Tibial artery (tissue), 4 donors: ENCODE results near the gene GRIK3.

Experiments
- DNase-seq, 2 donors: peaks; one replicate each; pipeline ENCODE4 v3.0.0-alpha.2; 2019
- H3K27ac ChIP-seq, 2 donors: fragments of 200-600 bp; sonication (generic) in 1 of 2; 1 replicate in 1 of 2; 2 replicates in 1 of 2; pipeline ENCODE4 v1.5.1; 2018 to 2019; ENCODE audit warnings: mild to moderate bottlenecking in 1 of 2
- H3K27me3 ChIP-seq, 2 donors: fragments of 200-600 bp; sonication (generic) in 1 of 2; one replicate each; pipeline versions ENCODE4 v1.5.1 to v1.6.0; 2016 to 2019
- H3K36me3 ChIP-seq, 3 donors: fragments of 200-600 bp; sonication (generic) in 2 of 3; one replicate each; pipeline ENCODE4 v1.5.1; 2016 to 2019; ENCODE audit warnings: mild to moderate bottlenecking in 2 of 3
- H3K4me1 ChIP-seq, 4 donors: fragments of 200-600 bp; sonication (generic) in 2 of 4; 1 replicate in 3 of 4; 2 replicates in 1 of 4; pipeline ENCODE4 v1.5.1; 2016 to 2019
- H3K4me3 ChIP-seq, 2 donors: fragments of 200-600 bp; sonication (generic) in 1 of 2; 1 replicate in 1 of 2; 2 replicates in 1 of 2; pipeline ENCODE4 v1.5.1; 2018 to 2019; ENCODE audit warnings: mild to moderate bottlenecking in 2 of 2
- H3K9me3 ChIP-seq, 3 donors: fragments of 200-600 bp; sonication (generic) in 1 of 3; one replicate each; pipeline ENCODE4 v1.5.1; 2016 to 2019
- intact Hi-C: fragments of 100-400 bp; cut with DNase I; formaldehyde crosslinking; loops from one replicate; pipeline ENCODE4 v1.15.0; 2023; ENCODE audit warnings: low total_unique reads
- TF ChIP-seq, protein P1 (sequence below), 2 experiments: fragments of 200-600 bp in 1 of 2; fragments of 450-650 bp in 1 of 2; IDR thresholded peaks; one replicate each; pipeline ENCODE4 v1.5.1; 2017 to 2019; ENCODE audit warnings: antibody characterized with exemption in 2 of 2, mild to moderate bottlenecking in 1 of 2, moderate library complexity in 1 of 2

Gene GRIK3

DNA sequence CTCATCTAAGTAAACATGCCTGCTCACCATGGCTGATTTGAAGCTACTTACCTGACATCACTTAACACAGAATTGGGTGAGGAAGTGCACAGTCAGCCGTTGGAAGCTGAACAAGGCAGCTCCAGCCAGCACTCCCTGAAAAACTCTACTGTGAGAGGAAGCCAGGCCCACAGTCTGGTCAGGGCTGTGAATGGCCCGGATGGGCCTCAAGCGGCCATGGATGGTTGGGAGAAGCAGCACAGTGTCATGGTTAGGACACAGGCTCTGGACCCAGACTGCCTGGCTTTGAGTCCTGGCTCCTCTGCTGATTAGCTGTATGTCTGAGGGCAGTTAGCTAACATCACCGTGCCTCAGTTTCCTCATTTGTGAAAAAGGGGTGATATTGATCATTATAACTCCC lies 267.8 kb downstream of the GRIK3 start:
- peaks cover 0 to 38% of the 10 kb centered on the region in 2 donors for H3K27me3 ChIP-seq
- no peak overlapping the region for H3K4me3 ChIP-seq
- H3K36me3 ChIP-seq, result no peaks in the 10 kb centered on the region
- no peak overlapping the region for H3K27ac ChIP-seq
- intact Hi-C loops, result no loop called here
- H3K4me1 ChIP-seq, result no peaks in the 10 kb centered on the region
- H3K9me3 ChIP-seq, result no peaks in the 10 kb centered on the region
- TF ChIP-seq, protein P1, sequence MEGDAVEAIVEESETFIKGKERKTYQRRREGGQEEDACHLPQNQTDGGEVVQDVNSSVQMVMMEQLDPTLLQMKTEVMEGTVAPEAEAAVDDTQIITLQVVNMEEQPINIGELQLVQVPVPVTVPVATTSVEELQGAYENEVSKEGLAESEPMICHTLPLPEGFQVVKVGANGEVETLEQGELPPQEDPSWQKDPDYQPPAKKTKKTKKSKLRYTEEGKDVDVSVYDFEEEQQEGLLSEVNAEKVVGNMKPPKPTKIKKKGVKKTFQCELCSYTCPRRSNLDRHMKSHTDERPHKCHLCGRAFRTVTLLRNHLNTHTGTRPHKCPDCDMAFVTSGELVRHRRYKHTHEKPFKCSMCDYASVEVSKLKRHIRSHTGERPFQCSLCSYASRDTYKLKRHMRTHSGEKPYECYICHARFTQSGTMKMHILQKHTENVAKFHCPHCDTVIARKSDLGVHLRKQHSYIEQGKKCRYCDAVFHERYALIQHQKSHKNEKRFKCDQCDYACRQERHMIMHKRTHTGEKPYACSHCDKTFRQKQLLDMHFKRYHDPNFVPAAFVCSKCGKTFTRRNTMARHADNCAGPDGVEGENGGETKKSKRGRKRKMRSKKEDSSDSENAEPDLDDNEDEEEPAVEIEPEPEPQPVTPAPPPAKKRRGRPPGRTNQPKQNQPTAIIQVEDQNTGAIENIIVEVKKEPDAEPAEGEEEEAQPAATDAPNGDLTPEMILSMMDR (IDR thresholded peaks at IDR 0.05), result no peak
- DNase-seq, result peak in 1 of 2 donors; percentile 44

DNA sequence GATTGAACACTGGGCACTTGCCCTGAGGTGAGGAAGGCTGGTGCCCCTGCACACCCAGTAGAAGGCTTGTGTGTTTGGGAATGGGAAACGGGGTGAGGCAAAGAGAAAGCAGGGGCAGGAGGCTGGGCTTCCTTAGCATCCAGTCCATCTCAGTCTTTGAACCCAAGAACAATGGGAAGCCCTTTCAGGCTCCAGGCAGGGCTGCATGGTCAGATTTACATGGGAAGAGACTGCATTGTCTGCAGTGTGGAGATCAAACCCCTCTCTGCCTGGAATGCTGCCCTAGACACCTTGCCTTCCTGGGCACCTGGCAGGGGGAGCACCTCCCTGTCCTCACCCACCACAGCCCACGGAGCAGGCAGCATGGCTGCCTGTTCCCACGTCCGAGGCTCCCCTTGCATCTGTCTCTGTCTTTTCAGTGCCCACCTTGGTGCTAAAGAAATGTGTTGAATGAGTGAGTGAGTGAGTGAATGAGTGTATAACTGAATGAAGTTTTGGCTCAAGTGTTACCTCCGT lies 268.5 kb downstream of the GRIK3 start:
- TF ChIP-seq, protein P1 (IDR thresholded peaks at IDR 0.05), result no peak
- H3K27ac ChIP-seq, result no peak overlapping the region
- DNase-seq, result peak in 1 of 2 donors; percentile 40
- H3K9me3 ChIP-seq, result no peaks in the 10 kb centered on the region
- no peaks in the 10 kb centered on the region for H3K4me1 ChIP-seq
- intact Hi-C loops, result no loop called here
- no peak overlapping the region for H3K4me3 ChIP-seq
- no peaks in the 10 kb centered on the region for H3K36me3 ChIP-seq
- H3K27me3 ChIP-seq, result peaks cover 0 to 32% of the 10 kb centered on the region in 2 donors

DNA sequence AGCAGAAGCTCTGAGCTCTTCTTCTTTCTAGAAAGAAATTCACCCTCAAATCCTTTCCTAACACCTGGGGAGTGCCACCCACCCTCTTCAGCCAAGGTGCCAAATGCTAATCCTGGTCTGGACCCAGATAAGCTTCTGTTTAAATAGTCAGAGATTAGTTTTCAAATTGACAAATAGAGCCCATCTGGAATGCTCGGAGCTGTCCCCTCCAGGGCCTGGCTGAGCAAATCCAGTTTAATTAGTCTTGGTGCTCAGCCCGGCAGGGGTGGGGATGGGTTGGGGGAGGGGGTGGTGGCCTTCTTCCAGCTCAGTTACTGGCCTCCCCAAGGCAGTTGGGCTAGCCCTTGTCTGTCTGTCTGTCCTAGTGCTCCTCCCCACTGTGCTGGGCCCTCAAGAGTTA lies 269.5 kb downstream of the GRIK3 start:
- H3K4me1 ChIP-seq, result no peaks in the 10 kb centered on the region
- H3K27ac ChIP-seq, result no peak overlapping the region
- H3K36me3 ChIP-seq, result no peaks in the 10 kb centered on the region
- peaks cover 0 to 23% of the 10 kb centered on the region in 2 donors for H3K27me3 ChIP-seq
- H3K9me3 ChIP-seq, result peaks cover 0 to 1% (median 0%) of the 10 kb centered on the region in 3 donors
- peak in 1 of 2 donors; percentile 33 for DNase-seq
- TF ChIP-seq, protein P1 (IDR thresholded peaks at IDR 0.05), result no peak
- no peak overlapping the region for H3K4me3 ChIP-seq
- intact Hi-C loops, result no loop called here

DNA sequence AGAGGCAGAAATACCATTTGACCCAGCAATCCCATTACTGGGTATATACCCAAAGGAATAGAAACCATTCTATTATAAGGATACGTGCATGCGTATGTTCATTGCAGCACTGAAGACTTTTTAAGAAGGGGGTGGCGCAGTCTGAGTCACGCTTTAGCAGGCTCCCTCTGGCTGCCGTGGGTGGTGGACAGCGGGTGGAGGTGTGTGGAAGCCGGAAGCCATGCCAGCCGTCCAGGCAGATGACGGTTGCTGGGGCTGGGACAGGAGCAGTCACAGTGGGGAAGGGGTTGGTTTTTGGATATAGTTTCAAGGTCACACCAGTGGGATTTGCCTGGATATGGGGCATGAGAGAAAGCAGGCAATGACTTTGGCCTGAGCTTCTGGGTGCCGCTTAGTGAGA lies 270.5 kb downstream of the GRIK3 start:
- intact Hi-C loops, result no loop called here
- DNase-seq, result peak in 1 of 2 donors; percentile 16
- Histone ChIP-seq H3K4me1 (no peaks in the 10 kb centered on the region), H3K9me3 (peaks cover 0 to 7% (median 0%) of the 10 kb centered on the region in 3 donors), H3K36me3 (no peaks in the 10 kb centered on the region), H3K27me3 (peaks cover 0 to 13% of the 10 kb centered on the region in 2 donors), H3K4me3 (no peak overlapping the region), H3K27ac (no peak overlapping the region)
- TF ChIP-seq, protein P1 (IDR thresholded peaks at IDR 0.05), result no peak

DNA sequence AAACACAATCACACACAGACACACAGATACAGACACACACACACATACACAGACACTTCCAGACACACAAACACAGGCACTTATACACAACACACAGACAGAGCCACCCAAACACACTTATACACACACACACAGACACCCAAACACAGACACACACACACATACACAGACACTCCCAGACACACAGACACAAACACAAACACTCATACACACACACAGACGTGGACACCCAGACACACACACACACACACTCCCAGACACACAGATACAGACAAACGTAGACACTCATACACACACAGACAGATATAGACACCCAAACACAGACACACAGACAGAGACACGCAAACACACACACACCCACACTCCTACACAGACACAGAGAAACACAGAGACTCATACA lies 272.1 kb downstream of the GRIK3 start:
- intact Hi-C loops, result no loop called here
- Histone ChIP-seq H3K4me3 (no peak overlapping the region), H3K27me3 (peaks cover 0 to 7% of the 10 kb centered on the region in 2 donors), H3K27ac (no peak overlapping the region), H3K36me3 (no peaks in the 10 kb centered on the region), H3K9me3 (peaks cover 0 to 7% (median 0%) of the 10 kb centered on the region in 3 donors), H3K4me1 (no peaks in the 10 kb centered on the region)
- TF ChIP-seq, protein P1 (IDR thresholded peaks at IDR 0.05), result no peak
- no peak for DNase-seq

DNA sequence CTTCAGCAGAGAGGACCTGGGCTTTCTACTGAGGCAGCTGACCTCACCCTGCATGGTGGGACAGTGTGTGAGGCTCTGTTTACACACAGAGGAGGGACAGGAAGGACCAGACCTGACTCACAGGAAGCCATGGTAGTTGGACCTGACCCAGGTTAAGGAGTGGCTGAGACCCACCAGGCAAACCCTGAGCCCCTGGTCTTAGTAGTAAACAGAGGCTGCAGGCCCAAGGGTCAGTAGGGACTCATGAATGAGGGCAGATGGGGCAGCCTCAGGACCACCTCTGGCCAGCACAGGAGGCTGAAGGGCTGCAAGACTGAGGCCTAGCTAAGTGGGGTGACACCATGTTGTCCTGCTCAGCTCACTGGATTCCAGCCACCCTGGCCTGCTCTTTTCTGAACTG lies 273.2 kb downstream of the GRIK3 start:
- intact Hi-C loops, result no loop called here
- TF ChIP-seq, protein P1 (IDR thresholded peaks at IDR 0.05), result no peak
- Histone ChIP-seq H3K9me3 (peaks cover 0 to 7% (median 0%) of the 10 kb centered on the region in 3 donors), H3K4me1 (no peaks in the 10 kb centered on the region), H3K36me3 (no peaks in the 10 kb centered on the region), H3K27me3 (peaks cover 0 to 7% of the 10 kb centered on the region in 2 donors), H3K27ac (no peak overlapping the region), H3K4me3 (no peak overlapping the region)
- DNase-seq, result peak in 1 of 2 donors; percentile 32
